GM10248 (cell line): ENCODE measurements around the gene MCTP2.

Experiments used
- CTCF ChIA-PET: fragments of 300-600 bp; sonication (Branson Sonifier 250); formaldehyde crosslinking; extraction: SDS; loops from one replicate; lab custom pipeline; 2021; ENCODE audit warnings: antibody characterized with exemption; lab: Yijun Ruan, JAX
- POLR2A ChIA-PET: fragments of 350-650 bp; sonication (Branson Sonifier 250); formaldehyde crosslinking; extraction: SDS; loops from one replicate; lab custom pipeline; 2020; ENCODE audit warnings: antibody characterized with exemption; lab: Yijun Ruan, JAX
- DNase-seq: peaks from one replicate; pipeline ENCODE4 v3.0.0; 2012; ENCODE audit errors: extremely low spot score
- CTCF ChIP-seq: IDR thresholded peaks from 2 replicates; pipeline ENCODE4 v1.5.1; 2012; ENCODE audit warnings: mild to moderate bottlenecking, low read depth; ENCODE audit errors: extremely low read depth, missing control alignments, control extremely low read depth

Gene MCTP2

DNA sequence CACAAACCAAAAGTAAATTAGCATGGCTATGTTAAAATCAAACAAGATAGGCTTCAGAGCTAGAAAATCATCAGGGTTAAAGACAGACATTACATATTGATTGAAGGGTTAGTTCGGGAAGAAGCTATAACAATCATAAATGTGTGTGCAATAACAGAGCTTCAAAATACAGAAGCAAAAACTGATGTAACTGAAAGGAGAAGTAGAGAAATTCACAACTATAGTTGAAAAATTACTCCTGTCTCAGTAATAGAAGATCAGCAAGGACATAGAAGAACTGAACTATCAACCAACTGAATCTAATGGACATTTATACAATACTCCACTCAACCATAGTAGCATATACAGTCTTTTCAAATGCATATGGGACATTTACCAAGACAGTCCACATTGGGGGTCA, 59.4 kb downstream of the MCTP2 start:
- ChIA-PET CTCF (interaction anchor here (0.9 to 1.6 kb wide), 4 partner anchors 9 to 32 kb away, joined by 3 to 4 read pairs (median 3); no protein-coding TSS in a partner anchor), POLR2A (no interaction called here)
- no peak for DNase-seq
- TF ChIP-seq CTCF, result no peak

- TF ChIP-seq CTCF, result no peak
- CTCF ChIA-PET, result interaction anchor here (1.5 kb wide), 1 partner anchor 12 kb away, joined by 5 read pairs; no protein-coding TSS in a partner anchor
These were observed 62.3 kb downstream of the MCTP2 start for GRCh38 chr15:94293411-94294402.

DNA sequence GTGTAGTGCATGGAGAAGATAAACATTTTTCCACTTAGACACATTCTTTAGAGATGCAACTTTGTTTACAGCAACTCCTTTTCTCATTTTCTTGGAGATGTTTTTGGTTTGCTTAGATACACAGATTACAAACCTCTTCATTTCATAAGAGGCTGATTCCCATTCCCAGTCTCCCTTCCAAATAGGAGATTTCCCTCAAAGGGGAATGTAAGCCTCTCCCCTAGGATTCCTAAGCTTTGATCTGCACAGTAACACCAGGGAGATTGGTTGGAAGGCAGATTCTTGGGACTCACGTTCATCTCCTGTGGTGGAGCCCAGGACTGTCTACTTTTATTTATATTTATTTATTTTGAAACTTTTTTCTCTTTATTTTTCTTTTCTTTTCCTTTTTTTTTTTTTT, 63.2 kb downstream of the MCTP2 start:
- no peak for DNase-seq
- no peak for TF ChIP-seq CTCF
- ChIA-PET CTCF (interaction anchor here (1.1 kb wide), 1 partner anchor 11 kb away, joined by 3 read pairs; no protein-coding TSS in a partner anchor), POLR2A (no interaction called here)

More at GRCh38 chr15:94293411-94294402, 62.3 kb downstream of the MCTP2 start:
- DNase-seq, result no peak
- POLR2A ChIA-PET, result no interaction called here

DNA sequence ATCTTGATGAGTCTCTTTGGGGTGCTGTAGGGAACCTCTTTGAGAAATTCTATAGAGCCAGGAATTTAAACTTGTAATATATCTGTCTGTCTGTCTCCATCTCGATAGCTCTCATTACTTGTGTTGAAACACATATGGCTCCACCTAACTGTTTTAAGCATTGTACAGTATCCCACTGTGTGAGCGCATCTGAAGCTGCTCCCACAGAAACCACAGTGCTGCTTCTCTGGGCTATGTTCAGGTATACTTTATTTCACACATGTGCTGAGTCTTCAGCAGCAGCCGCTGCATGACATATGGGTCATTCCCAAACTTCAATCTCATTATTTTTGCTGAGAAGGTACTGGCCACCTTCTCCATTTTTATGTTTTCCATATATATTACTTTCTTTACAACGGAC, 63.9 kb downstream of the MCTP2 start:
- DNase-seq, result no peak
- POLR2A ChIA-PET, result no interaction called here
- CTCF ChIA-PET, result interaction anchor here (1.1 to 1.2 kb wide), 2 partner anchors 10 to 17 kb away, joined by 3 read pairs; no protein-coding TSS in a partner anchor
- TF ChIP-seq CTCF, result no peak

- POLR2A ChIA-PET, result no interaction called here
- TF ChIP-seq CTCF, result no peak
- DNase-seq, result no peak
- CTCF ChIA-PET, result interaction anchor here (1.0 to 1.2 kb wide), 3 partner anchors 19 to 132 kb away, joined by 3 read pairs; no protein-coding TSS in a partner anchor
These were observed 65.4 kb downstream of the MCTP2 start for GRCh38 chr15:94296717-94297116.

- POLR2A ChIA-PET, result no interaction called here
- DNase-seq, result peak; percentile 29
- CTCF ChIA-PET, result interaction anchor here (0.9 to 1.2 kb wide), 3 partner anchors 13 to 133 kb away, joined by 3 read pairs; no protein-coding TSS in a partner anchor
- no peak for TF ChIP-seq CTCF
These were observed 66.2 kb downstream of the MCTP2 start for GRCh38 chr15:94297558-94297957.
